Central memory CD4-positive, alpha-beta T cell (primary cell): Measurements from ENCODE around the gene ADH7.
A peak's percentile ranks its signal among the peaks of the same experiment; 100 is the strongest.
"Not testable (repeated sequence)": the region's sequence is repeated elsewhere in the genome, so short reads cannot be mapped to it uniquely, and the experiment has no call there.

Experiments used
- DNase-seq: peaks from one replicate; pipeline ENCODE4 v3.0.0; 2022

The ADH7 gene

GRCh38 chr4:99414902-99415301, 20.2 kb downstream of the ADH7 start:
- DNase-seq = not testable (repeated sequence)

- no peak for DNase-seq
Measured at GRCh38 chr4:99414401-99414800, 20.7 kb downstream of the ADH7 start.

- DNase-seq = no peak
Measured at GRCh38 chr4:99413140-99413539, 22.0 kb downstream of the ADH7 start.

GRCh38 chr4:99411041-99411440, 24.1 kb downstream of the ADH7 start:
- DNase-seq = no peak

- no peak for DNase-seq
Measured at GRCh38 chr4:99410075-99410474, 25.1 kb downstream of the ADH7 start.

- no peak for DNase-seq
Measured at GRCh38 chr4:99408346-99408745, 26.8 kb downstream of the ADH7 start.

- peak; percentile 25 for DNase-seq
Measured at GRCh38 chr4:99405433-99406115, 29.6 kb downstream of the ADH7 start.

- DNase-seq = no peak
Measured at GRCh38 chr4:99404595-99405287, 30.4 kb downstream of the ADH7 start.

- DNase-seq = no peak
Measured at GRCh38 chr4:99403380-99404184, 31.6 kb downstream of the ADH7 start.

GRCh38 chr4:99402765-99403164, 32.4 kb downstream of the ADH7 start:
- DNase-seq = no peak

GRCh38 chr4:99400831-99401230, 34.3 kb downstream of the ADH7 start:
- DNase-seq = no peak

GRCh38 chr4:99399017-99399416, 36.1 kb downstream of the ADH7 start:
- DNase-seq = no peak

GRCh38 chr4:99395595-99396364, 39.4 kb downstream of the ADH7 start:
- DNase-seq = no peak

- DNase-seq = no peak
Measured at GRCh38 chr4:99394896-99395295, 40.2 kb downstream of the ADH7 start.

- DNase-seq = no peak
Measured at GRCh38 chr4:99390055-99390454, 45.1 kb downstream of the ADH7 start.

- no peak for DNase-seq
Measured at GRCh38 chr4:99389606-99390005, 45.5 kb downstream of the ADH7 start.

- no peak for DNase-seq
Measured at GRCh38 chr4:99383833-99384392, 51.2 kb downstream of the ADH7 start.

GRCh38 chr4:99383399-99383798, 51.7 kb downstream of the ADH7 start:
- DNase-seq = no peak

GRCh38 chr4:99382745-99383360, 52.3 kb downstream of the ADH7 start:
- DNase-seq = no peak

GRCh38 chr4:99381588-99382175, 53.5 kb downstream of the ADH7 start:
- no peak for DNase-seq

GRCh38 chr4:99379571-99379970, 55.6 kb downstream of the ADH7 start:
- no peak for DNase-seq

GRCh38 chr4:99378876-99379275, 56.3 kb downstream of the ADH7 start:
- no peak for DNase-seq
